Psoas muscle (tissue), 8 donors: ENCODE results near the gene DCAF5. TPM values are rescaled to one million over a fixed set of nuclear protein-coding genes. Genes with fewer than 3 reads are reported as not detected.

Experiments used
- ATAC-seq, 4 donors: fragments of 200-7000 bp; cut with Tn5 transposase; one replicate each; pipeline ENCODE4 v1.9.1; 2020; ENCODE audit warnings: moderate library complexity in 3 of 4, mild to moderate bottlenecking in 2 of 4
- DNase-seq, 2 donors: peaks; one replicate each; pipeline ENCODE4 v3.0.0-alpha.2; 2020
- H3K27ac ChIP-seq: fragments of 200-600 bp; one replicate; pipeline ENCODE4 v1.8.0; 2022
- H3K27me3 ChIP-seq, 3 donors: fragments of 200-600 bp in 1 of 3; one replicate each; pipeline versions ENCODE4 v1.6.1 to v1.8.0; 2013 to 2022; ENCODE audit warnings: low read length in 2 of 3, mild to moderate bottlenecking in 2 of 3, moderate library complexity in 1 of 3; ENCODE audit not compliant: insufficient read depth in 3 of 3
- H3K36me3 ChIP-seq, 2 donors: fragments of 200-600 bp in 1 of 2; one replicate each; pipeline versions ENCODE4 v1.6.1 to v1.8.0; 2013 to 2022; ENCODE audit warnings: low read depth in 1 of 2, mild to moderate bottlenecking in 1 of 2, moderate library complexity in 1 of 2; ENCODE audit not compliant: insufficient read depth in 1 of 2
- H3K4me1 ChIP-seq: fragments of 200-600 bp; one replicate; pipeline ENCODE4 v1.8.0; 2022
- H3K4me3 ChIP-seq: fragments of 200-600 bp; one replicate; pipeline ENCODE4 v1.8.0; 2022; ENCODE audit warnings: mild to moderate bottlenecking
- H3K9me3 ChIP-seq: fragments of 200-600 bp; one replicate; pipeline ENCODE4 v1.8.0; 2022
- CTCF ChIP-seq: fragments of 200-600 bp; IDR thresholded peaks from one replicate; pipeline ENCODE4 v1.8.0; 2022; ENCODE audit warnings: antibody characterized with exemption
- WGBS, 3 donors: extraction: QIAGEN DNeasy Blood & Tissue Kit; methylation state at CpG; one replicate each; pipeline versions ENCODE4 v1.1.6 to v1.1.7; 2013; 5-methylcytosine and 5-hydroxymethylcytosine counted together
- intact Hi-C, 2 donors: fragments of 100-400 bp; cut with DNase I; formaldehyde crosslinking; loops; one replicate each; pipeline versions ENCODE4 v1.11.0 to v1.14.2; 2022
- polyA plus RNA-seq, 3 donors: library from polyadenylated mRNA; stranded (reverse); fragments of 200-250 nt; gene quantifications; one replicate each; pipeline ENCODE4 v1.2.3, GENCODE V29; 2013
- total RNA-seq, 4 donors: library from RNA; stranded (reverse); fragmentation: NEBNext Ultra II Directional in 2 of 4; extraction: Animal tissue kit (Norgen Biotek cat#: 25700) in 2 of 4; gene quantifications; one replicate each; pipeline versions ENCODE4 v1.2.1 to v1.2.4, GENCODE V29; 2021 to 2023
- donor health status: healthy with polysubstance abuse.
- donor health status: DM: no; HTN: no; CAD: no; lungs with moderate emphysema.
- donor health status: Bipolar disorder and iron deficiency.
- donor health status: healthy.
- donor health status: DM: yes; HTN: yes; CAD: no.
- donor health status: DM: no; HTN: no; CAD: no.
- donor health status: DM: no; HTN: no; CAD: no.
- donor health status: DM: yes; HTN: yes; CAD: no.

DCAF5 gene
- total and polyA plus RNA-seq, 7 donors: 9.1 to 86.3 (median 74.7) TPM

GRCh38 chr14:69043596-69044260 is 109.2 kb downstream of the DCAF5 start:
- WGBS, 3 donors: 64 to 66% (median 65%) methylated on average over 8 of the region's 8 CpGs
- no peak overlapping the region for H3K4me3 ChIP-seq

GRCh38 chr14:69042787-69043444 is 110.0 kb downstream of the DCAF5 start:
- ATAC-seq (peak; percentile 46 to 56 (median 54)), DNase-seq (peak; percentile 44 to 61)
- 24 to 36% (median 26%) methylated on average over 10 of the region's 10 CpGs for WGBS, 3 donors
- no peaks in the 10 kb centered on the region for H3K9me3 ChIP-seq
- H3K4me1 ChIP-seq: peaks cover 37% of the 10 kb centered on the region
- intact Hi-C loops: no loop called here
- no peaks in the 10 kb centered on the region for H3K36me3 ChIP-seq
- peaks cover 0 to 11% (median 0%) of the 10 kb centered on the region in 3 donors for H3K27me3 ChIP-seq
- no peak overlapping the region for H3K4me3 ChIP-seq
- H3K27ac ChIP-seq: peak overlapping the region; percentile 73
- TF ChIP-seq CTCF: no peak

More at GRCh38 chr14:69043596-69044260, 109.2 kb downstream of the DCAF5 start:
- DNase-seq: peak in 1 of 2 donors; percentile 19
- Histone ChIP-seq H3K27me3 (peaks cover 0 to 11% (median 0%) of the 10 kb centered on the region in 3 donors), H3K9me3 (no peaks in the 10 kb centered on the region), H3K36me3 (no peaks in the 10 kb centered on the region), H3K27ac (peak overlapping the region; percentile 73), H3K4me1 (peaks cover 42% of the 10 kb centered on the region)
- intact Hi-C loops: no loop called here
- peak; percentile 28 to 62 (median 46) for ATAC-seq
- TF ChIP-seq CTCF: no peak

- Histone ChIP-seq H3K4me3 (no peak overlapping the region), H3K9me3 (no peaks in the 10 kb centered on the region), H3K4me1 (peaks cover 37% of the 10 kb centered on the region), H3K27me3 (peaks cover 0 to 11% (median 0%) of the 10 kb centered on the region in 3 donors), H3K36me3 (no peaks in the 10 kb centered on the region), H3K27ac (no peak overlapping the region)
- WGBS, 3 donors: 24 to 39% (median 32%) methylated on average over 3 of the region's 3 CpGs
- TF ChIP-seq CTCF: no peak
- ATAC-seq (no peak), DNase-seq (no peak)
- intact Hi-C loops: no loop called here
Measured at GRCh38 chr14:69042299-69042698, 110.6 kb downstream of the DCAF5 start.

- Histone ChIP-seq H3K27me3 (peaks cover 0 to 11% (median 0%) of the 10 kb centered on the region in 3 donors), H3K4me1 (peaks cover 37% of the 10 kb centered on the region), H3K36me3 (no peaks in the 10 kb centered on the region), H3K9me3 (no peaks in the 10 kb centered on the region), H3K4me3 (no peak overlapping the region), H3K27ac (no peak overlapping the region)
- 25 to 33% (median 31%) methylated on average over 7 of the region's 7 CpGs for WGBS, 3 donors
- DNase-seq (no peak), ATAC-seq (no peak)
- no peak for TF ChIP-seq CTCF
- intact Hi-C loops: no loop called here
Measured at GRCh38 chr14:69041783-69042182, 111.1 kb downstream of the DCAF5 start.
